B cell (primary cell): ENCODE results near the gene COA7. TPM values are rescaled to one million over a fixed set of nuclear protein-coding genes. Genes with fewer than 3 reads are reported as not detected.

Source experiments
- ATAC-seq: fragments of 200-7000 bp; cut with Tn5 transposase; one replicate; pipeline ENCODE4 v1.10.0; 2021; ENCODE audit warnings: low read depth, mild to moderate bottlenecking, moderate number of reproducible peaks, moderate library complexity
- CTCF ChIA-PET: fragments of 350-600 bp; sonication (Branson Sonifier 250); formaldehyde crosslinking; loops from one replicate; lab custom pipeline; 2021; ENCODE audit warnings: antibody characterized with exemption, inconsistent platforms; lab: Charles Lee
- POLR2A ChIA-PET: fragments of 350-600 bp; sonication (Branson Sonifier 250); formaldehyde crosslinking; loops from one replicate; lab custom pipeline; 2021; ENCODE audit warnings: antibody characterized with exemption; lab: Charles Lee
- DNase-seq: peaks from one replicate; pipeline ENCODE4 v3.0.0; 2013
- H2AFZ ChIP-seq: 2 replicates; pipeline ENCODE4 v1.6.1; 2012; ENCODE audit warnings: mild to moderate bottlenecking, low read depth, low read length; ENCODE audit not compliant: insufficient read depth, poor library complexity, severe bottlenecking
- H3K27ac ChIP-seq, 2 donors: 1 replicate in 1 of 2; 2 replicates in 1 of 2; pipeline ENCODE4 v1.5.1; 2012 to 2013; ENCODE audit warnings: low read length in 2 of 2, mild to moderate bottlenecking in 2 of 2, moderate library complexity in 1 of 2
- H3K27me3 ChIP-seq, 4 experiments: fragments of 200-600 bp in 1 of 4; sonication (generic) in 1 of 4; replicated peaks in 1 of 4; 1 replicate in 2 of 4; 2 replicates in 2 of 4; pipeline versions ENCODE4 v1.6.1 to v1.7.0; 2013 to 2016; ENCODE audit warnings: low read length in 3 of 4, mild to moderate bottlenecking in 2 of 4, mixed read lengths in 1 of 4, moderate library complexity in 1 of 4; ENCODE audit not compliant: insufficient read depth in 4 of 4, control insufficient read depth in 3 of 4; ENCODE audit errors: control extremely low read depth in 1 of 4
- H3K36me3 ChIP-seq, 2 experiments: replicated peaks in 1 of 2; 1 replicate in 1 of 2; 2 replicates in 1 of 2; pipeline versions ENCODE4 v1.6.1 to v1.7.1; 2013; ENCODE audit warnings: low read length in 1 of 2; ENCODE audit not compliant: insufficient read depth in 2 of 2, control insufficient read depth in 1 of 2; ENCODE audit errors: control extremely low read depth in 1 of 2, extremely low read depth in 1 of 2
- H3K4me1 ChIP-seq, 2 donors: fragments of 200-600 bp in 1 of 2; sonication (generic) in 1 of 2; 1 replicate in 1 of 2; 2 replicates in 1 of 2; pipeline versions ENCODE4 v1.5.1 to v1.6.1; 2013 to 2017; ENCODE audit warnings: low read length in 2 of 2; ENCODE audit not compliant: control insufficient read depth in 2 of 2, insufficient read depth in 2 of 2
- H3K4me2 ChIP-seq: replicated peaks from 2 replicates; pipeline ENCODE3; 2012; ENCODE audit warnings: mild to moderate bottlenecking, low read depth, low read length; ENCODE audit not compliant: poor library complexity, severe bottlenecking
- H3K4me3 ChIP-seq, 5 experiments: fragments of 200-600 bp in 1 of 5; sonication (generic) in 1 of 5; 1 replicate in 3 of 5; 2 replicates in 2 of 5; pipeline versions ENCODE4 v1.5.1 to v1.7.0; 2011 to 2016; ENCODE audit warnings: low read length in 4 of 5, mild to moderate bottlenecking in 4 of 5, low read depth in 2 of 5, control low read depth in 1 of 5, moderate library complexity in 1 of 5; ENCODE audit not compliant: insufficient read depth in 1 of 5; ENCODE audit errors: control extremely low read depth in 1 of 5, extremely low read depth in 1 of 5
- H3K79me2 ChIP-seq: fragments of 200-600 bp; sonication (generic); one replicate; pipeline ENCODE4 v1.6.0; 2016; ENCODE audit warnings: low read length; ENCODE audit not compliant: control insufficient read depth, insufficient read depth
- H3K9ac ChIP-seq: fragments of 200-600 bp; sonication (generic); 2 replicates; pipeline ENCODE4 v1.6.1; 2017; ENCODE audit warnings: mild to moderate bottlenecking, low read length, moderate library complexity
- H3K9me3 ChIP-seq, 3 donors: one replicate each; pipeline versions ENCODE4 v1.6.1 to v1.7.1; 2013; ENCODE audit warnings: low read length in 2 of 3; ENCODE audit not compliant: control insufficient read depth in 2 of 3, insufficient read depth in 1 of 3; ENCODE audit errors: control extremely low read depth in 1 of 3
- H4K20me1 ChIP-seq: 2 replicates; pipeline ENCODE4 v1.6.0; 2012; ENCODE audit warnings: mild to moderate bottlenecking, low read length; ENCODE audit not compliant: insufficient read depth, control insufficient read depth, poor library complexity, severe bottlenecking
- H3K27ac Mint-ChIP-seq: one replicate; pipeline ENCODE4 v1.8.0; 2021; ENCODE audit warnings: mixed read lengths
- H3K27me3 Mint-ChIP-seq: one replicate; pipeline ENCODE4 v1.8.0; 2021; ENCODE audit warnings: mixed read lengths
- H3K4me1 Mint-ChIP-seq: one replicate; pipeline ENCODE4 v1.8.0; 2021; ENCODE audit warnings: mixed read lengths
- H3K4me3 Mint-ChIP-seq: one replicate; pipeline ENCODE4 v1.8.0; 2021; ENCODE audit warnings: mixed read lengths
- H3K9me3 Mint-ChIP-seq: one replicate; pipeline ENCODE4 v1.8.0; 2022; ENCODE audit warnings: mixed read lengths; ENCODE audit not compliant: insufficient read depth
- CTCF ChIP-seq: fragments of 200-600 bp; IDR thresholded peaks from one replicate; pipeline ENCODE4 v1.8.0; 2022; ENCODE audit warnings: antibody characterized with exemption, mild to moderate bottlenecking
- EZH2 ChIP-seq: IDR thresholded peaks from 2 replicates; pipeline ENCODE4 v1.6.1; 2012; ENCODE audit warnings: borderline replicate concordance, low read depth, mild to moderate bottlenecking, moderate library complexity, low read length; ENCODE audit not compliant: insufficient read depth, poor library complexity, severe bottlenecking
- WGBS: methylation state at CpG from one replicate; pipeline ENCODE4 v1.1.5; 2013; ENCODE audit warnings: missing lambda C conversion rate; ENCODE audit not compliant: insufficient coverage; 5-methylcytosine and 5-hydroxymethylcytosine counted together
- intact Hi-C: fragments of 100-400 bp; cut with micrococcal nuclease; formaldehyde crosslinking; loops from one replicate; pipeline ENCODE4 v1.10.0; 2022
- polyA plus RNA-seq: library from polyadenylated mRNA; depleted of rRNA; stranded (reverse); fragments of >200 nt; gene quantifications from 2 replicates; pipeline ENCODE4 v1.2.3, GENCODE V29; 2012
- total RNA-seq, 2 donors: library from RNA; stranded (reverse); fragments of 120-200 nt in 1 of 2; gene quantifications; 1 replicate in 1 of 2; 2 replicates in 1 of 2; pipeline versions ENCODE4 v1.2.3 to v1.2.4, GENCODE V29; 2013 to 2022

Gene COA7
- total and polyA plus RNA-seq, 2 donors (not counting 1 experiment from before 2014, with no cell fraction given), result 1.3 to 11.3 TPM

GRCh38 chr1:52669696-52670095 is 28.5 kb downstream of the COA7 start:
- POLR2A ChIA-PET, result interaction anchor here (1.0 kb wide), 1 partner anchor 117 kb away, joined by 12 read pairs; the partner anchor contains the start of gene TUT4
- TF ChIP-seq CTCF, result no peak
- Histone ChIP-seq H3K9me3 (no peaks in the 10 kb centered on the region), H4K20me1 (no peaks in the 10 kb centered on the region), H3K9ac (no peak overlapping the region), H3K36me3 (peaks cover 0 to 60% of the 10 kb centered on the region in 2 experiments), H3K27ac (no peak overlapping the region), H2AFZ (no peak overlapping the region), H3K79me2 (peaks cover 11% of the 10 kb centered on the region), H3K4me1 (peaks cover 4 to 8% of the 10 kb centered on the region in 2 donors), H3K4me2 (no peak overlapping the region), H3K4me3 (no peak overlapping the region), H3K27me3 (no peaks in the 10 kb centered on the region)
- CTCF ChIA-PET, result interaction anchor here (0.7 to 3.2 kb wide), 2 partner anchors 17 to 62 kb away, joined by 3 to 15 read pairs; no protein-coding TSS in a partner anchor
- Mint-ChIP-seq H3K4me3 (no peak overlapping the region), H3K27me3 (no peaks in the 10 kb centered on the region), H3K4me1 (peaks cover 15% of the 10 kb centered on the region), H3K9me3 (no peaks in the 10 kb centered on the region), H3K27ac (no peak overlapping the region)
- ATAC-seq, result no peak
- no CpG with 5 or more reads among the region's 1 CpG for WGBS
- intact Hi-C loops, result loop anchor here (5.0 kb wide), 1 partner anchor 67 kb away; the partner anchor contains the start of gene GPX7
- DNase-seq, result no peak

- ChIA-PET POLR2A (interaction anchor here (1.0 to 1.1 kb wide), 2 partner anchors 9 to 116 kb away, joined by 3 to 12 read pairs; partner anchors contain the start of gene TUT4), CTCF (interaction anchor here (1.2 to 3.2 kb wide), 2 partner anchors 8 to 18 kb away, joined by 4 to 15 read pairs; no protein-coding TSS in a partner anchor)
- DNase-seq (no peak), ATAC-seq (no peak)
- H3K27ac ChIP-seq, result no peak overlapping the region
- peak overlapping the region; percentile 46 for H3K27ac Mint-ChIP-seq
- no peaks in the 10 kb centered on the region for H3K9me3 Mint-ChIP-seq
- no peaks in the 10 kb centered on the region for H3K27me3 ChIP-seq
- peaks cover 15% of the 10 kb centered on the region for H3K4me1 Mint-ChIP-seq
- peaks cover 0 to 55% of the 10 kb centered on the region in 2 experiments for H3K36me3 ChIP-seq
- intact Hi-C loops, result loop anchor here (5.0 kb wide), 1 partner anchor 66 kb away; the partner anchor contains the start of gene GPX7
- H4K20me1 ChIP-seq, result no peaks in the 10 kb centered on the region
- H2AFZ ChIP-seq, result no peak overlapping the region
- H3K4me1 ChIP-seq, result peaks cover 4 to 8% of the 10 kb centered on the region in 2 donors
- H3K79me2 ChIP-seq, result peaks cover 11% of the 10 kb centered on the region
- no peaks in the 10 kb centered on the region for H3K27me3 Mint-ChIP-seq
- no peak overlapping the region for H3K9ac ChIP-seq
- H3K4me2 ChIP-seq, result no peak overlapping the region
- H3K4me3 Mint-ChIP-seq, result no peak overlapping the region
- 100% methylated on average over 2 of the region's 2 CpGs for WGBS
- TF ChIP-seq EZH2, result no peak
- TF ChIP-seq CTCF, result no peak
- no peak overlapping the region for H3K4me3 ChIP-seq
- no peaks in the 10 kb centered on the region for H3K9me3 ChIP-seq
Measured at GRCh38 chr1:52668711-52669110, 29.4 kb downstream of the COA7 start.
